Epithelial cell of proximal tubule (primary cell): ENCODE measurements around the gene IMMP2L. TPM values are rescaled to one million over a fixed set of nuclear protein-coding genes. Genes with fewer than 3 reads are reported as not detected.

Source experiments
- DNase-seq: peaks from one replicate; pipeline ENCODE4 v3.0.0-alpha.2; 2011; ENCODE audit warnings: low read depth
- H3K4me3 ChIP-seq: 2 replicates; pipeline ENCODE4 v1.5.1; 2011; ENCODE audit warnings: low read depth, mild to moderate bottlenecking, low read length
- total RNA-seq: library from RNA; depleted of rRNA; stranded (reverse); fragments of >200 nt; gene quantifications from 2 replicates; pipeline ENCODE4 v1.2.3, GENCODE V29; 2015
- TF ChIP-seq, protein P1 (sequence below): conservative IDR thresholded peaks from 2 replicates; pipeline ENCODE4 v1.5.1; 2012; ENCODE audit warnings: low read depth, mild to moderate bottlenecking, low read length

IMMP2L gene
- total RNA-seq, 1 donor from 2014 or later: 8.4 TPM

- peak; percentile 48 for DNase-seq
- no peak overlapping the region for H3K4me3 ChIP-seq
- TF ChIP-seq, protein P1, sequence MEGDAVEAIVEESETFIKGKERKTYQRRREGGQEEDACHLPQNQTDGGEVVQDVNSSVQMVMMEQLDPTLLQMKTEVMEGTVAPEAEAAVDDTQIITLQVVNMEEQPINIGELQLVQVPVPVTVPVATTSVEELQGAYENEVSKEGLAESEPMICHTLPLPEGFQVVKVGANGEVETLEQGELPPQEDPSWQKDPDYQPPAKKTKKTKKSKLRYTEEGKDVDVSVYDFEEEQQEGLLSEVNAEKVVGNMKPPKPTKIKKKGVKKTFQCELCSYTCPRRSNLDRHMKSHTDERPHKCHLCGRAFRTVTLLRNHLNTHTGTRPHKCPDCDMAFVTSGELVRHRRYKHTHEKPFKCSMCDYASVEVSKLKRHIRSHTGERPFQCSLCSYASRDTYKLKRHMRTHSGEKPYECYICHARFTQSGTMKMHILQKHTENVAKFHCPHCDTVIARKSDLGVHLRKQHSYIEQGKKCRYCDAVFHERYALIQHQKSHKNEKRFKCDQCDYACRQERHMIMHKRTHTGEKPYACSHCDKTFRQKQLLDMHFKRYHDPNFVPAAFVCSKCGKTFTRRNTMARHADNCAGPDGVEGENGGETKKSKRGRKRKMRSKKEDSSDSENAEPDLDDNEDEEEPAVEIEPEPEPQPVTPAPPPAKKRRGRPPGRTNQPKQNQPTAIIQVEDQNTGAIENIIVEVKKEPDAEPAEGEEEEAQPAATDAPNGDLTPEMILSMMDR: no peak
These were observed 181.3 kb downstream of the IMMP2L start for GRCh38 chr7:111380945-111381344.

DNA sequence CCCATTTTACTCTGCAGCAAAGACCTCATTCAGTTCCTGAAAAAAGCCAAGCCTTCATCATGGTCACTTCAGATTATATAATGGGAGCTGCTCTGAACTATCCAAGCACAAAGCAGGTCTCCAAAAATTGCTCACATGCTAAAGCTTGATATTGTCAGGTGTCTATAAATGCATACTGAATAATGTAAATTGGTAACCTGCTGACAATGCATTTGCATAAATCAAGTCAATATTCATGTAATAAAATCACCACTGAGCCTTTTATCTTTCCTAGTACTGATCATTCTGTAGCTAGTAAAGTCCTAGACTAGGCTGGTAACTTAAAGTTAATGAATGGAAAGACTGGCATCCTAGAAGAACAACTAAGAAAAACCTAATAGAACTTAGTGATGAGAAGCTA lies 188.3 kb downstream of the IMMP2L start:
- TF ChIP-seq, protein P1: no peak

GRCh38 chr7:111371437-111371836 lies 190.9 kb downstream of the IMMP2L start:
- no peak overlapping the region for H3K4me3 ChIP-seq
- DNase-seq: no peak
- TF ChIP-seq, protein P1: no peak

More for the DNA sequence above, 188.3 kb downstream of the IMMP2L start:
- H3K4me3 ChIP-seq: no peak overlapping the region
- DNase-seq: no peak

DNA sequence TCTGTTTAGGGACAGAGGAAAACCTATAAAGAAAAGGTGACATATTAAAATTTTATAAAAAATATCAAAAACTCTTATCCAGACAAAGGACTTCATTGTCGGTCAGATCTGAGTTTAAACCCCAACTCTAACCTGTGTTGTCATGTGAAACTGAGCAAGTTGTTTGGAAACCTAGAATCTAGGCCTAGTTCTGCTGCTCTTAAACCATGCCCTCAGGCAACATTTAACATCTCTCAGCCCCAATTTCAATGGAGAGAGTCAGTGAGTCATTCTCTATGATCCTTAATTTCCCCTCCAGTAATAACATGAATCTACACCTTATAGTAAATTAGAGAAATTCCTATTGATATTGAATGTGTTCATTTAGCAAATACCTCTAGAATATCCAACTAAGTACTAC lies 192.3 kb downstream of the IMMP2L start:
- H3K4me3 ChIP-seq: no peak overlapping the region
- TF ChIP-seq, protein P1: no peak
- DNase-seq: no peak

DNA sequence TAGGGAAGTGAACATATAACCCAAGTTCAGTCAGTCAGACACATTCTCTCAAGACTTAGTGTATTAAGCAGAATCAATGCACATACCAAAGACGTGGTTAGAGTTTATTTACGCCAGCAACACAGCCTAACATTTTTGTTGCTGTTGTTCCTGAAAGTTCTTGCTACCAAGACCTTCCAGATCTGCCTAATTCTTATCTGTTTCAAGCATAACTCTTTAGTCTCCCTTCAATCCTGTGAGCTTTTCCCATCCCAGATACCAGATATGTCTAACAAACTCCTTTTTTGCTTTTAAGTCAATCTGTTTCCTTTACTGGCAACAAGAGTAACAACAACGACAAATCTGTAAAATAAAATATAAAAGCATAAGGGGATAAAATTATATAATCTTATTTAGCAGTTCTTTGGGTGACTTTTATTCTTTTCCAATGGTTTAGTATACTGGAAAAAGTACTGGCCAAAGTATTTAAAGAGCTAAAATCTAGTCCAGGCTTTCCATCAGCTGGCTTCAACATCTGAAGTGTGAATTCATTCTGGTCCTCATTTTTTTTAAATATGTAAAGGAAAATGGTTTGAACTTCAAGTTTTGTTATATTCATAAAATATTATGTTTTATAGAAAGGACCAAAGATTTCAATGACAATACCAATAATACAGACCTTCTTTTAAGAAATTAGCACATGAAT lies 193.8 kb downstream of the IMMP2L start:
- no peak overlapping the region for H3K4me3 ChIP-seq
- TF ChIP-seq, protein P1: no peak
- no peak for DNase-seq

GRCh38 chr7:111364413-111364812 lies 197.9 kb downstream of the IMMP2L start:
- no peak for DNase-seq
- TF ChIP-seq, protein P1: no peak
- H3K4me3 ChIP-seq: no peak overlapping the region

DNA sequence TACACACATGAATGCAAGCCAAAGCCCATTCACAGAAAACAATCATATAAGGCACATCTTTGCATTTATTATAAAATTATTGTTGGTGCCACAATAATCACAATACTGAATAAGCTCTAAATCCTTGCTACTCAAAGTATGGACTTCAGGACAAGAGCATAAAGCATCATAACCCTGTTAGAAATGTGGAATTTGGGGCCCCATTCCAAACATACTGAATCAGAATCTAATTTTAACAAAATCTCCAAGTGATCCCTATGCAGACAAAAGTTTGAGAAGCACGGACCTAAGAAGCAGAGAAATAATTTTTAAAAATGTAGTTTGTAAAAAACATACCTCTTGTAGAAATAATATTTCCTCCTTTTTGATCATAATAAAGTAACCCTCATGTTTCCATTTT lies 199.2 kb downstream of the IMMP2L start:
- DNase-seq: no peak
- TF ChIP-seq, protein P1: no peak
- H3K4me3 ChIP-seq: no peak overlapping the region
